GM12864 (cell line): ENCODE measurements around the gene TSPYL6.
A peak's percentile ranks its signal among the peaks of the same experiment; 100 is the strongest.

ENCODE experiments used
- DNase-seq: peaks from one replicate; pipeline ENCODE4 v3.0.0-alpha.2; 2011; ENCODE audit warnings: low read depth
- H3K4me3 ChIP-seq: 2 replicates; pipeline ENCODE4 v1.5.1; 2011; ENCODE audit warnings: mild to moderate bottlenecking, low read depth, low read length, control low read depth
- TF ChIP-seq, protein P1 (sequence below): IDR thresholded peaks from 2 replicates; pipeline ENCODE4 v1.5.1; 2011; ENCODE audit warnings: low read depth, mild to moderate bottlenecking, moderate library complexity, low read length, control low read depth, inconsistent platforms; ENCODE audit errors: missing control alignments

The TSPYL6 gene

DNA sequence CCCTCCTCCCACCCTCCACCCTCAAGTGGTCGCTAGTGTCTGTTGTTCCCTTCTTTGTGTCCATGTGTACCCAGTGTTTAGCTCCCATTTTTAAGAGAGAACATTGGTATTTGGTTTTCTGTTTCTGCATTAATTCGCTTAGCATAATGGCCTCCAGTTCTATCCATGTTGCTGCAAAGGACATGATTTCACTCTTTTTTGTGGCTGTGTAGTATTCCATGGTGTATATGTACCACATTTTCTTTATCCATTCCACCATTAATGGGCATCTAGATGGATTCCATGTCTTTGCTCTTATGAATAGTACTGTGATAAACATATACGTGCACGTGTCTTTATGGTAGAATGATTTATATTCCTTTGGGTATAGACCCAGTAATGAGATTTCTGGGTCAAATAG is 42.9 kb downstream of the TSPYL6 start:
- TF ChIP-seq, protein P1, sequence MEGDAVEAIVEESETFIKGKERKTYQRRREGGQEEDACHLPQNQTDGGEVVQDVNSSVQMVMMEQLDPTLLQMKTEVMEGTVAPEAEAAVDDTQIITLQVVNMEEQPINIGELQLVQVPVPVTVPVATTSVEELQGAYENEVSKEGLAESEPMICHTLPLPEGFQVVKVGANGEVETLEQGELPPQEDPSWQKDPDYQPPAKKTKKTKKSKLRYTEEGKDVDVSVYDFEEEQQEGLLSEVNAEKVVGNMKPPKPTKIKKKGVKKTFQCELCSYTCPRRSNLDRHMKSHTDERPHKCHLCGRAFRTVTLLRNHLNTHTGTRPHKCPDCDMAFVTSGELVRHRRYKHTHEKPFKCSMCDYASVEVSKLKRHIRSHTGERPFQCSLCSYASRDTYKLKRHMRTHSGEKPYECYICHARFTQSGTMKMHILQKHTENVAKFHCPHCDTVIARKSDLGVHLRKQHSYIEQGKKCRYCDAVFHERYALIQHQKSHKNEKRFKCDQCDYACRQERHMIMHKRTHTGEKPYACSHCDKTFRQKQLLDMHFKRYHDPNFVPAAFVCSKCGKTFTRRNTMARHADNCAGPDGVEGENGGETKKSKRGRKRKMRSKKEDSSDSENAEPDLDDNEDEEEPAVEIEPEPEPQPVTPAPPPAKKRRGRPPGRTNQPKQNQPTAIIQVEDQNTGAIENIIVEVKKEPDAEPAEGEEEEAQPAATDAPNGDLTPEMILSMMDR = no peak

DNA sequence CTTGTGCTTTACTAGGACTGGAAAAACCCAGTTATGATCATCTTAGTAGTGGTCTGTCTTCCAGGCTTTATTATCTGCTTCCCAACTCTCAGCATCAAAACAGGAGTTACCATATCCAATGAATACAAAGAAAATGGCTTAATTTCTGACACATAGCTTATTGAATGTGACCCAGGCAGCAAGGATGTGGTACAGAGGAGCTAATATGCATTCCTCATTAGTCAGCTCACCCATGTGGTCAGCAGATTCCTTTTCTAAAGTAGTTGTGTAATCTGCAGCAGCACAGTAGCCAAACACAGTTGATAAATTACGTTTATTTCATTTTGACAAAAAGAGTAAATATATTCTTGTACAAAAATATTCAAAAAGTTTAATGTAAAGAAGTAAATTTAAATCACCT is 43.6 kb downstream of the TSPYL6 start:
- no peak for DNase-seq
- no peak overlapping the region for H3K4me3 ChIP-seq

More for the DNA sequence above, 42.9 kb downstream of the TSPYL6 start:
- no peak overlapping the region for H3K4me3 ChIP-seq
- no peak for DNase-seq

DNA sequence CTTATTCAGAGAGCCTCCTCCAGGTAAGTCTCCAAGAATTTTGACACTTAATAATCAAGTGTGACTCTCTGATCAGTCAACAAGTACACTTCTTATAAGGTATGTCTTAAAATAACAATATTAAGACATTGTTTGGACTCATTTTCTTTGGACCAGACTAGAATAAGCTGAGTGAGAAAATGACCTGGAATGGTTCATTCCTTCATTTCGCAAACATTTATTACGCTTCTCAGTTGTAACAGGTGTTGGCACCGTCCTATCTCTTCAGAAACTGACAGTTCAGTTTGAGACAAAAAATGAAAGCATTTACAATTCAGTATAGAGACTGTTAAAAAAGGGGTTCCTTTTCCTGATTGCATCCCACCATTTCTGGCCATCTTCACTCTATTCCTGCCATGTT is 46.6 kb downstream of the TSPYL6 start:
- TF ChIP-seq, protein P1 = no peak

More for the DNA sequence above, 43.6 kb downstream of the TSPYL6 start:
- TF ChIP-seq, protein P1 = no peak

DNA sequence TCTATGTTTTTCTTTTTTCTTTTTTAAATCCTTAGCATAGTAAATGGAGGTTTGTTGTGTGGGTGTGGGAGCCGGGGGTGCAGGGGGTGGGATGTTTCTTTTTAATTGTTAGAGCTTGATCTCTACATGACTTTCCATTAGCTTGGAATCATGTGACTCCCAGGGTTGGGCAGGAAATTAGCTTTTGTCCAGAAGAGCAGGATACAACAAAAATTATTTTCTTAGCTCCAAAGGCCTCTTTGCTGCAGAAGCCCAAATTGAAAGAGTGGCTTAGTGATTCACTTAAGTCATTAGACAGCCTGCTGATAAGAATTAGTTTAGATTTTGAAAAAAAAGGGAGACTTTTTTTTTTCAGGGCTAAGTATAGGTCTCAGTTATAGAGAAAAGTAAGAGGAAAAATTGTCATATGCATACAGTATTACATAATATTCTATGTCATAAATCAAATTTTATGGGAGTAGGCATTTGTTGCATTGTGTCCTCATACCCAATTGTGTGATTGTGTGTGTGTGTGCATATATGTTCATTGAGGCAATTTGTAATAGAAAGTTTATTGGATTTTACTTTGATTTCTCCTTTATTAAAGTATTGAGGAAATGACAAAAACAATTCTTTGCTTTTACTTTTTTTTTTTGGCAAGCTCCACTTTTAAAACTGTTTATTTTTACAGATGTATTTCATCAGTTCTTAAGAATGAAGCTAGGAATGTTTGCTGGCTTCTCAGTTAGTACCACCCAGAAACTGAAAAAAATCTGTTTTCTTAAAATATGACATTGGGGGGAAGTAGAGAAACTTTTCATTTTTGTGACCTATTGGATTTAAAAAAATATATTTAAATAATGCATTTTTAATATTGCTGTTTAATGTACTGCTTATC is 47.4 kb downstream of the TSPYL6 start:
- H3K4me3 ChIP-seq = no peak overlapping the region
- no peak for DNase-seq
- TF ChIP-seq, protein P1 = no peak

More for the DNA sequence above, 46.6 kb downstream of the TSPYL6 start:
- DNase-seq = no peak
- no peak overlapping the region for H3K4me3 ChIP-seq

DNA sequence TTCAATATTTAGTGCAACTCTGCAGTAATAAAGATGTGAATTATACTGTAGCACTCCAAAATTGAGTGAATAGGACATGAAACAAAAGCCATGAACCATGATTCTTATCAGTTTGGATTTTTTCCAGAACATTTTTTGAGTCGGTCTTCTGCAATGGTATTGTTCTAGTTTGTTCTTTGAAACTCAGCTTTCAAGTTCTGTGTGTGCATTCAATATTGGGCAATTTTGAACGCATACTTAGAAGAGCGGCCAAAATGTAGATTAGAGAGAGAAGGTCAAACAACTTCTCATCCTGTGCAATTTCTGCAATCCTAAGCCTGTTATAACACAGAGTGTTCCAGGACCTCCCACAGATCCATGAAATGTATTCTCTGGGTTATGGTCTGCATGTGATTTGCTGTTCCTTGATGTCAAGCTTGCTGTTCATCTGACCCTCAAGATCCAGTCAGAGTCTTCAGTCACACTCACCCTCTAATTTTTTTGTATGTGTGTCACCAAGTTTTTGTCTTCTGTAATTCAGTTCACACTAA is 48.3 kb downstream of the TSPYL6 start:
- TF ChIP-seq, protein P1 = no peak
- DNase-seq = no peak
- H3K4me3 ChIP-seq = no peak overlapping the region

DNA sequence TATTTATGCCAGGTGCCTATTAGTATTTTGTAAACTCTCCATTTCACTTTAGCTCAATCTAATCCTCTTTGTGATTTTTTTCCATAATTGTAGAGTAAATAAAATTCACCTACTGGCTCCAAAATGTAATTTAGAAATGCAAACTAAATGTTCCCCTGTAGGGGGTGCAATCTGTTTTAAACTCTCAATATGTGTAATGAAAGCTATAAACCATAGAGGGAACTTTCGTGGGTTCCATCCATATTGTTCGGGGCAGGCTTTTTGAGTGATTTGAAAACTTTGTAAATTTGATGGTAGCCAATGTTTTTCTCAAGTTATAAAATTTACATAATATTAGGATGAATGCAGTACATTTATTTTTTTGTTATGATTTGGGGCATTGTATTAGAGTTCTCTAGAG is 49.4 kb downstream of the TSPYL6 start:
- TF ChIP-seq, protein P1 = peak; percentile 35
- no peak for DNase-seq
- H3K4me3 ChIP-seq = no peak overlapping the region
